ENCODE results near the gene AGK.

Gene AGK

DNA sequence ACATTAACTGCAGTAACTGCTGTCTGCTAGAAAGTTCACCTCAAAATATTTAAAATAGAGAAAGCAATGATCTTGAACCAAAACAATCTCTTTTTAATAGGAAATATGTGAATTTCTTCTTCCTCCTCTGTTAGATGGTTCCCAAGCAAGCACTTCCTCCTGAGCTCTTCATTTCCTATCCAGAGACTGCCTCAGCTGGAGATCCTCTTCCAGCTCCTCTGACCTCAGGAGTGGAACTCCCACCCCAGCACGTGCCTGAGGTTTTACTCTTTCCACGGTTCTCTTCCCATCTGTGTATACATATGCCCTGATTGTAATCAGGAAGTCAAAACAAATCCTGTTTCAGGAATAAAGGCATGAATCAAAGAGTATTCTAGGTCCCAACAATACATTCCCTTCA is 145.1 kb downstream of the AGK start:
- no peak for TF ChIP-seq ZFX (IDR thresholded peaks at IDR 0.05; ENCODE audit: borderline replicate concordance)
- TF ChIP-seq, protein P1, sequence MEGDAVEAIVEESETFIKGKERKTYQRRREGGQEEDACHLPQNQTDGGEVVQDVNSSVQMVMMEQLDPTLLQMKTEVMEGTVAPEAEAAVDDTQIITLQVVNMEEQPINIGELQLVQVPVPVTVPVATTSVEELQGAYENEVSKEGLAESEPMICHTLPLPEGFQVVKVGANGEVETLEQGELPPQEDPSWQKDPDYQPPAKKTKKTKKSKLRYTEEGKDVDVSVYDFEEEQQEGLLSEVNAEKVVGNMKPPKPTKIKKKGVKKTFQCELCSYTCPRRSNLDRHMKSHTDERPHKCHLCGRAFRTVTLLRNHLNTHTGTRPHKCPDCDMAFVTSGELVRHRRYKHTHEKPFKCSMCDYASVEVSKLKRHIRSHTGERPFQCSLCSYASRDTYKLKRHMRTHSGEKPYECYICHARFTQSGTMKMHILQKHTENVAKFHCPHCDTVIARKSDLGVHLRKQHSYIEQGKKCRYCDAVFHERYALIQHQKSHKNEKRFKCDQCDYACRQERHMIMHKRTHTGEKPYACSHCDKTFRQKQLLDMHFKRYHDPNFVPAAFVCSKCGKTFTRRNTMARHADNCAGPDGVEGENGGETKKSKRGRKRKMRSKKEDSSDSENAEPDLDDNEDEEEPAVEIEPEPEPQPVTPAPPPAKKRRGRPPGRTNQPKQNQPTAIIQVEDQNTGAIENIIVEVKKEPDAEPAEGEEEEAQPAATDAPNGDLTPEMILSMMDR (IDR thresholded peaks at IDR 0.05) = no peak
- peak overlapping the region; percentile 65 for H3K27ac ChIP-seq

DNA sequence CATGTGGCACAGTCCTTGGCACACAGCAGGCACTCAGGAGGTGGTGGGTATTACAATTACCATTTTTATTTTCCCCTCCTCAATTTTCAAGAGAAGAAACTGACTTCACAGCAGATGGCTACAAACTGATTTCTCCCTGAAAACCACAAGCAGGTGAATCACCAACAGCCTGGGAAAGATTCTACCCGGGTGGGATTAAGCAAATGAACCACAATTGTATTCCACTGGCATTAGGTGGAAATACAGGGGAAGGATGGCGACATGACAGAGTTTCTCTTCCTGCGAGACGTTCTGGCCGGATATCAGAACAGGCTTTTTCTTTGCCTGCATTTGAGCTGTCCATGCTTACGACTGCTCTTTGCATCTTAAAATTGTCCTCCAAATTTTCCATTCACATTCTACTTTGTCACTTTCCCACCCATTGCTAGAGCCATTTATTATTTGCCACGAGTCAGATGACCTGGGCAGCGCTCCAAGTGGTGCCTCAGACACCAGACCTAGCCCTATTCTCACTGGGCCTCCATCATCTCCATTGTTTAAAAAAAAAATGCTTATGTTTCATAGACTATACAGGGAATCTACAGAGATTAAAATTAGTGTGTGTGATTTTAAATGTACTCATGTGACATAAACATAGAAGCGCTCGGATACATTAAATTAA is 146.1 kb downstream of the AGK start:
- TF ChIP-seq, protein P1 (IDR thresholded peaks at IDR 0.05) = no peak
- no peak for TF ChIP-seq ZFX (IDR thresholded peaks at IDR 0.05; ENCODE audit: borderline replicate concordance)
- no peak overlapping the region for H3K27ac ChIP-seq

DNA sequence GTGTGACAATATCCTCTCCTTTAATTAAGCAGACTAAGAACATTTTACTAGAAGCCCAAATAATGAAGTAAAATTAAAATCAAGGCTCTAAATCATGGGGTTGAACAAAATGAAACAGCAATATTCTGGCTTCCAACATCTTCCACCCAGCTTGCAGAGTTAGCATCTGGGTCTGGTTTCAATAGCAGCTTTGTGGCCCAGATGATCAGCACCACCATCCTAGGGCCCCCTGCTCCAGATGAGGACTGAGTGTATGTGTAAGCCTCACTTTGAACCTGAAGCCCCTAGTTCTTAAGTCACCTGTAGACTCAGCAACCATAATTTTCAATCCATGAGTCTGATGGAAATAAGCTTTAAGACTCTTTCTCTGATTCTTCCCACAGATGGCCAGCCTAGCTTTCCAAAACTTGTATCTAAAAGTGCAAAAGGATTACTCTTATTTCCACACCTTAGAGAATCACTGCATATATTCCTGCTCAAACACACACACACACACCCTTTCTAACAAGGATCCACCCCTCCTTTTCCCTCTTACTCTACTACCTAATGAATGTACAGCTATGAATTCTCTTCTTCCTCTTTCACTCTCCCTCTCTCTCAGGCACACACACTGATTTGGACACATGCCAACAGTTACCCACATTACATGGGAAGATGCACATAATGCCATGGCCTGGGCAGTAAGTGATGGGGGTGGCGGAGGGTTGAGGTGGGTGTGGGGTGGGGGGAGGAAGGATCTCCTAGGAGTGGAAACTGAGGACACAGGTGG is 147.2 kb downstream of the AGK start:
- no peak overlapping the region for H3K27ac ChIP-seq
- no peak for TF ChIP-seq ZFX (IDR thresholded peaks at IDR 0.05; ENCODE audit: borderline replicate concordance)

DNA sequence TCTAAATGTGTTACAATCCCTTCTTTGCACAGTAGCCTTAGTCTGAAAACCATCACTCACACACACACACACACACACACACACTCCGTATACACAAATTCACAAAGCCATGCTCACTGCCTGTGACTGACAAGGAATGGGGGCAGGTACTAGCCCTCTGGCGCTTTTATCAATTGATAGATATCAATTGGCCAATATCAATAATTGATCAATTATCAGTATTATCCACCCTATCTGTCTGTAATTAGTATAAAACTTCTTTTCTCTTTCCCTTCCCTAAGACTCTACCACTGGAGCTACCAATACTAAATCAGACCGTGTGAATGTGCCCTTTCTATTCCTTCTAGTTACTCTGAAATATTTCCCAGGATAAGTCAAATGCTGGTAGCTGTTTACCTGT is 148.7 kb downstream of the AGK start:
- TF ChIP-seq, protein P1 (IDR thresholded peaks at IDR 0.05) = no peak

GRCh38 chr7:141700296-141700847 is 149.2 kb downstream of the AGK start:
- TF ChIP-seq, protein P1 (IDR thresholded peaks at IDR 0.05) = no peak
- TF ChIP-seq ZFX (IDR thresholded peaks at IDR 0.05; ENCODE audit: borderline replicate concordance) = no peak
- no peak overlapping the region for H3K27ac ChIP-seq

More for the DNA sequence above, 148.7 kb downstream of the AGK start:
- no peak overlapping the region for H3K27ac ChIP-seq

GRCh38 chr7:141700848-141701371 is 149.7 kb downstream of the AGK start:
- no peak overlapping the region for H3K27ac ChIP-seq
- TF ChIP-seq, protein P1 (IDR thresholded peaks at IDR 0.05) = no peak
- TF ChIP-seq ZFX (IDR thresholded peaks at IDR 0.05; ENCODE audit: borderline replicate concordance) = no peak

- H3K27ac ChIP-seq = peak overlapping the region; percentile 43
- no peak for TF ChIP-seq ZFX (IDR thresholded peaks at IDR 0.05; ENCODE audit: borderline replicate concordance)
- TF ChIP-seq, protein P1 (IDR thresholded peaks at IDR 0.05) = no peak
These were observed 150.4 kb downstream of the AGK start for GRCh38 chr7:141701489-141702046.
